GM12891 (cell line): ENCODE results near the gene NEDD8.

ENCODE experiments used
- DNase-seq: peaks from one replicate; pipeline ENCODE4 v3.0.0; 2011; ENCODE audit warnings: low spot score; ENCODE audit not compliant: insufficient read length
- FAIRE-seq: peaks from 2 replicates; lab custom pipeline; 2011; peaks lifted over from hg19 to GRCh38; lab: Jason Lieb, UNC
- PAX5 ChIP-seq: IDR thresholded peaks from 2 replicates; pipeline ENCODE4 v1.6.1; 2011; ENCODE audit warnings: low read length, moderate library complexity, mild to moderate bottlenecking; ENCODE audit not compliant: insufficient read depth, severe bottlenecking
- POLR2A ChIP-seq: IDR thresholded peaks from 2 replicates; pipeline ENCODE4 v1.6.1; 2011; ENCODE audit warnings: low read depth, low read length, control low read depth
- POLR2AphosphoS5 ChIP-seq: IDR thresholded peaks from 2 replicates; pipeline ENCODE4 v1.6.1; 2011; ENCODE audit warnings: low read depth, low read length, control low read depth
- POU2F2 ChIP-seq: IDR thresholded peaks from 2 replicates; pipeline ENCODE4 v1.6.1; 2011; ENCODE audit warnings: low read depth, mild to moderate bottlenecking, control low read depth, low read length, moderate library complexity
- SPI1 ChIP-seq: IDR thresholded peaks from 2 replicates; pipeline ENCODE4 v1.6.1; 2011; ENCODE audit warnings: low read depth, low read length, control low read depth
- TAF1 ChIP-seq: IDR thresholded peaks from 2 replicates; pipeline ENCODE4 v1.6.1; 2011; ENCODE audit warnings: low read depth, low read length, control low read depth

NEDD8 gene

DNA sequence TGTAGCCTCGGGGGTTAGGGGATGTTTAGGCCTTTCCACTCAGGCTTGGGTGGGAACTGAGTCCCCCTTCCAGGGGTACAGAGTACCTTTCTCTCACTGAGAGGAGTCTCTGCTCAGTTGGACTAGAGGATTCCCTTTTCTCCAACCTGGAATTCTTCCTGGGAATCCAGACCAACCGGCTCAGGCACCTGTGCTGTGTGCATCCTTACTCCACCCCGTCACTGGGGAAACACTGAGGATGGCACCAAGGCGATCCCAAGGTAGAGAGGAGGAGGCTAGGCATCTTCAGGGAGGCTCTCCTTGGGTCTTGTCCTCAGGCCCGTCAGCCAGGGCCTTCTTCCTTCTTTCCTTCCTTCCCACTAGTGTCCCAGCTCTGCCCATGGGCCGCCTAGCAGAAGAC, 31.7 kb upstream of the NEDD8 start:
- DNase-seq (no peak), FAIRE-seq (no peak)
- TF ChIP-seq POLR2AphosphoS5, result no peak; the same call in 1 of the 2 replicates
- TF ChIP-seq SPI1, result no peak
- TF ChIP-seq PAX5, result no peak
- TF ChIP-seq POU2F2, result no peak
- no peak for TF ChIP-seq TAF1
- TF ChIP-seq POLR2A, result no peak

GRCh38 chr14:24262821-24263733, 30.9 kb upstream of the NEDD8 start, which contains the start of gene TGM1:
TGM1 (minus strand) TSS chr14:24263177; CDS start chr14:24262352, 825 bp downstream.
- no peak for TF ChIP-seq POLR2A
- no peak for TF ChIP-seq POU2F2
- no peak for TF ChIP-seq POLR2AphosphoS5
- no peak for TF ChIP-seq SPI1
- TF ChIP-seq PAX5, result no peak
- no peak for TF ChIP-seq TAF1
- DNase-seq, result no peak
- FAIRE-seq, result no peak

- TF ChIP-seq TAF1 (no peak), POLR2A (no peak), POU2F2 (no peak), POLR2AphosphoS5 (no peak), SPI1 (no peak), PAX5 (no peak)
- DNase-seq, result no peak
- FAIRE-seq, result no peak
Measured at GRCh38 chr14:24261969-24262327, 29.8 kb upstream of the NEDD8 start.

GRCh38 chr14:24261256-24261968, 29.2 kb upstream of the NEDD8 start:
- DNase-seq (no peak), FAIRE-seq (no peak)
- TF ChIP-seq POLR2AphosphoS5 (no peak), SPI1 (no peak), POU2F2 (no peak), PAX5 (no peak), POLR2A (no peak), TAF1 (no peak)

- no peak for FAIRE-seq
- TF ChIP-seq PAX5, result no peak
- TF ChIP-seq POLR2AphosphoS5, result no peak
- no peak for TF ChIP-seq POU2F2
- TF ChIP-seq POLR2A, result no peak
- TF ChIP-seq TAF1, result no peak
- DNase-seq, result no peak
Measured at GRCh38 chr14:24260780-24261157, 28.6 kb upstream of the NEDD8 start.

DNA sequence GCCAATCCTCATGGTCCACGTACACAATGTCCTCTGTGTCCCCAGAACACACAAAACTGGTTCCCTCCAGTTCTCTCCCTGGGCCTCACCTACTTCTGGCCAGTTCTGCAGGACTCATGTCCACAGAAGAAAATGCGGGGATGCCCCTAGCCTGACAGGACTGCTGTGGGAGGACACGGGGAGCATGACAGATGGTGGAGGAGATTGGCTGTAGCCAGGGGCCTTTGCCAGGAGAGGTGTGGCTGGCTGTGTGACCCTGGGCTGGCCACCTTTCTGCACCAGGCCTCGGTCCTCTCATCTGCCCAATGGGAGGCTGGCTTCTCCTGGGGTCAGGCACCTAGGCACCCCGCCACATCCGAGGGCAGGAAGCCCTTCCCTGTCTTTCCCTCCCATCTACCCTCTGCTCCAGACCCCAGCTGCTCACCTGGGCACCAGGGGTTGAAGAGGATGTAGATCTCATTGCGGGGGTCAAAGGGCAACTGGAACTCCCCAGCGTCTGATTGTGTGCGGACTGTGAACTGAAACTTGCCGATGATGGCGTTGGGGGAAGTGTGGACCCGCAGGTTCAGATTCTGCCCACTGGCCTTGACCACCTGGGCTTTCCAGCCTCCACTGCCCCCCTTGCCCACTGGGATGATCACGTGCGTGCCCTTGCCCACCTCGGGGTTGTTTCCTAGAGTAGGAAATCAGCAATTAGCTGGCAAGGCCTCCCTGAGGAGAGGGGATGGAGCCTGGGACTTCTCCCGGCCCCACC, 28.0 kb upstream of the NEDD8 start:
- no peak for TF ChIP-seq POLR2AphosphoS5
- FAIRE-seq, result no peak
- no peak for DNase-seq

DNA sequence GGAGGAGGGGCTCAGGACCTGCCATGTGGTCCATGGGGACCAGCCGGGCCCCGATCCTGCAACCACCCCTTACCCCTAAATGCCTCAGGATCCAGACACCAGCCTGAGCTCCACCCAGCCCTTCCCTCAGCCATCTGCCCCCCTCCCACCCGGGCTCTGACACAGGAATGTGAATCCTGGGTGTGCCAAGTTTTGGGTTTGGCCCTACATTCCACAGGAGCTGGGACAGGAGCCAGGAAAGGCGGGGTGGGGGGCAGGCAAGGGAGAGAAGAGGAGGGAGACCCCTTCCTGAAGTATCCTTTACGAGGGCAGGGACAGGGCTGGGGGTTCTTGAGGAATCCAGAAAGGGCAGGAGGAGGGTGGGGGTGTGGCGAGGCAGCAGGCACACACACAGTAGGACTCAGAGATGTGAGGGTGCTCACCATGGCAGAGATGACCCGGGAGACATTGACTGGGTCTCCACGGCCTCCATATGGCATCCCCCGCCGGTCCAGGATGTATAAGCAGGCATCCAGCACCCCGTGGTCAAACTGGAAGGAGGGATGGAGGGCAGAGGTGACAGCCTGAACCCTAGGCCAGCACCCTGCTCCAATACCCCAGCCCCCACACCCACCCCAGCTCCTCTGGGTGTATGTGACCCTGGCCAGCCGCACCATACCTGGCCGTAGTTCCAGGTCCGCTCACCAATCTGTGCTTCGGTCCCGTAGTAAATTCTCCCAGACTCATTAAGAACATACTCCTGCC, 27.3 kb upstream of the NEDD8 start:
- no peak for FAIRE-seq
- DNase-seq, result no peak
- TF ChIP-seq POU2F2, result no peak
- TF ChIP-seq POLR2A, result no peak
- no peak for TF ChIP-seq POLR2AphosphoS5
- TF ChIP-seq TAF1, result no peak
- TF ChIP-seq SPI1, result no peak
- no peak for TF ChIP-seq PAX5

- no peak for DNase-seq
- TF ChIP-seq SPI1 (no peak), POLR2AphosphoS5 (no peak), POLR2A (no peak), TAF1 (no peak), POU2F2 (no peak), PAX5 (no peak)
- FAIRE-seq, result no peak
Measured at GRCh38 chr14:24258548-24259265, 26.5 kb upstream of the NEDD8 start.
